Kidney (tissue), 14 donors: Measurements from ENCODE around the gene GNAS. TPM values are rescaled to one million over a fixed set of nuclear protein-coding genes. Genes with fewer than 3 reads are reported as not detected.

Experiments used
- DNase-seq, 5 donors: peaks; one replicate each; pipeline ENCODE4 v3.0.0-alpha.2; 2013 to 2020
- FAIRE-seq: peaks from 2 replicates; lab custom pipeline; 2012; peaks lifted over from hg19 to GRCh38; lab: Jason Lieb, UNC
- H3K27ac ChIP-seq, 2 donors: one replicate each; pipeline ENCODE4 v1.7.0; 2013; ENCODE audit warnings: low read depth in 2 of 2, low read length in 2 of 2, inconsistent platforms in 1 of 2
- H3K27me3 ChIP-seq: one replicate; pipeline ENCODE4 v1.7.1; 2013; ENCODE audit warnings: low read length, inconsistent platforms; ENCODE audit not compliant: control insufficient read depth, insufficient read depth
- H3K36me3 ChIP-seq, 3 donors: one replicate each; pipeline versions ENCODE4 v1.7.0 to v1.7.1; 2013; ENCODE audit warnings: low read length in 3 of 3, control low read depth in 1 of 3, inconsistent platforms in 1 of 3; ENCODE audit not compliant: insufficient read depth in 3 of 3, control insufficient read depth in 2 of 3
- H3K4me1 ChIP-seq, 3 donors: one replicate each; pipeline versions ENCODE4 v1.7.0 to v1.7.1; 2013; ENCODE audit warnings: low read length in 3 of 3, inconsistent platforms in 1 of 3, low read depth in 1 of 3; ENCODE audit not compliant: control insufficient read depth in 2 of 3, insufficient read depth in 2 of 3
- H3K4me3 ChIP-seq, 3 donors: one replicate each; pipeline versions ENCODE4 v1.7.0 to v1.8.1; 2013; ENCODE audit warnings: low read length in 3 of 3, control low read depth in 1 of 3, inconsistent platforms in 1 of 3
- H3K9ac ChIP-seq, 3 donors: one replicate each; pipeline versions ENCODE4 v1.7.0 to v1.7.1; 2013; ENCODE audit warnings: low read length in 3 of 3, control low read depth in 1 of 3, inconsistent platforms in 1 of 3
- H3K9me3 ChIP-seq, 3 donors: one replicate each; pipeline versions ENCODE4 v1.7.0 to v1.7.1; 2013; ENCODE audit warnings: low read length in 3 of 3, control low read depth in 1 of 3, inconsistent platforms in 1 of 3; ENCODE audit not compliant: control insufficient read depth in 2 of 3, insufficient read depth in 1 of 3
- intact Hi-C: fragments of 100-400 bp; cut with DNase I; formaldehyde crosslinking; loops from one replicate; pipeline ENCODE4 v1.11.1; 2022
- polyA plus RNA-seq: library from polyadenylated mRNA; stranded (reverse); fragments of 350-450 nt; fragmentation: Illumina TruSeq; extraction: RNeasy Lipid Tissue Mini Kit (QIAGEN cat#74804); gene quantifications from one replicate; pipeline ENCODE4 v1.2.3, GENCODE V29; 2014; ENCODE audit warnings: low read depth, low replicate concordance; ENCODE audit not compliant: insufficient read depth
- total RNA-seq: library from RNA; stranded (reverse); fragmentation: NEBNext Ultra II Directional; extraction: Animal tissue kit (Norgen Biotek cat#: 25700); gene quantifications from one replicate; pipeline ENCODE4 v1.2.1, GENCODE V29; 2021
- TF ChIP-seq, protein P1 (sequence below): IDR thresholded peaks from 3 replicates; pipeline ENCODE4 v1.5.1; 2012; ENCODE audit warnings: mild to moderate bottlenecking, moderate library complexity, borderline replicate concordance; ENCODE audit not compliant: insufficient read depth; ENCODE audit errors: extremely low read depth
- donor health status: control.
- donor health status: control.
- donor health status: control.
- donor health status: control.
- donor health status: control.
- donor health status: DM: yes; HTN: yes; CAD: no.
- donor health status: Normal renal cell carcinoma (clear cell type).

Gene GNAS
- total and polyA plus RNA-seq, 2 donors from 2014 or later: 792 to 867 TPM

DNA sequence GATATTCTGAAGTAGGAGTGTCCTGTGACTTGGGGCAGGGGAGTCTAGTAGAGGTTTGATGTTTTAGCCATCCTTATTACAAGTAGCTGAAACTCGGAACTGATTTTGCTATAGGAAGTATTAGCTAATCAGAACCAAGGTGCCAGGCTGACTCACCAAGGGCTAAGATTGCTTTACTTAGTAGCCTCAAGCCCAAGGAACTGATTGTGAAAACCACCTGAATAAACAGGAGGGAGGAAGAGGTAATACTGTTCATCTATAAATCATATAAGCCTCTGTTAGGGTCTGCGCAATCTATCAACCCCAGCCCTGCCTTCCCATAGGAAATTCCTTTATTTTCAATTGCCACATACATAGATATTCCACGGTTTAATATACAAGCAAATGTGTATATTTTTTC is 54.4 kb downstream of the GNAS start:
- DNase-seq (no peak), FAIRE-seq (no peak)
- no peak overlapping the region for H3K4me3 ChIP-seq
- intact Hi-C loops: loop anchor here (10.0 kb wide), 1 partner anchor 118 kb away; no protein-coding TSS in a partner anchor
- H3K4me1 ChIP-seq: peaks cover 0 to 12% (median 8%) of the 10 kb centered on the region in 3 donors
- no peaks in the 10 kb centered on the region for H3K9me3 ChIP-seq
- H3K9ac ChIP-seq: peak overlapping the region in 1 of 3 donors; percentile 23
- H3K27me3 ChIP-seq: no peaks in the 10 kb centered on the region
- H3K36me3 ChIP-seq: peaks cover 36 to 42% (median 37%) of the 10 kb centered on the region in 3 donors
- TF ChIP-seq, protein P1, sequence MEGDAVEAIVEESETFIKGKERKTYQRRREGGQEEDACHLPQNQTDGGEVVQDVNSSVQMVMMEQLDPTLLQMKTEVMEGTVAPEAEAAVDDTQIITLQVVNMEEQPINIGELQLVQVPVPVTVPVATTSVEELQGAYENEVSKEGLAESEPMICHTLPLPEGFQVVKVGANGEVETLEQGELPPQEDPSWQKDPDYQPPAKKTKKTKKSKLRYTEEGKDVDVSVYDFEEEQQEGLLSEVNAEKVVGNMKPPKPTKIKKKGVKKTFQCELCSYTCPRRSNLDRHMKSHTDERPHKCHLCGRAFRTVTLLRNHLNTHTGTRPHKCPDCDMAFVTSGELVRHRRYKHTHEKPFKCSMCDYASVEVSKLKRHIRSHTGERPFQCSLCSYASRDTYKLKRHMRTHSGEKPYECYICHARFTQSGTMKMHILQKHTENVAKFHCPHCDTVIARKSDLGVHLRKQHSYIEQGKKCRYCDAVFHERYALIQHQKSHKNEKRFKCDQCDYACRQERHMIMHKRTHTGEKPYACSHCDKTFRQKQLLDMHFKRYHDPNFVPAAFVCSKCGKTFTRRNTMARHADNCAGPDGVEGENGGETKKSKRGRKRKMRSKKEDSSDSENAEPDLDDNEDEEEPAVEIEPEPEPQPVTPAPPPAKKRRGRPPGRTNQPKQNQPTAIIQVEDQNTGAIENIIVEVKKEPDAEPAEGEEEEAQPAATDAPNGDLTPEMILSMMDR: no peak
- peak overlapping the region; percentile 60 to 89 for H3K27ac ChIP-seq

- DNase-seq: peak; percentile 84 to 97 (median 92)
- H3K9me3 ChIP-seq: no peaks in the 10 kb centered on the region
- H3K4me3 ChIP-seq: peak overlapping the region in 1 of 3 donors; percentile 37
- no peaks in the 10 kb centered on the region for H3K27me3 ChIP-seq
- peak overlapping the region in 2 of 3 donors; percentile 23 to 24 for H3K9ac ChIP-seq
- H3K4me1 ChIP-seq: peaks cover 0 to 12% (median 8%) of the 10 kb centered on the region in 3 donors
- TF ChIP-seq, protein P1: no peak
- intact Hi-C loops: loop anchor here (10.0 kb wide), 1 partner anchor 117 kb away; no protein-coding TSS in a partner anchor
- H3K36me3 ChIP-seq: peaks cover 36 to 42% (median 37%) of the 10 kb centered on the region in 3 donors
- peak overlapping the region; percentile 60 to 89 for H3K27ac ChIP-seq
- peak; percentile 95 for FAIRE-seq
Observed at GRCh38 chr20:58907320-58908137, 55.0 kb downstream of the GNAS start.

DNA sequence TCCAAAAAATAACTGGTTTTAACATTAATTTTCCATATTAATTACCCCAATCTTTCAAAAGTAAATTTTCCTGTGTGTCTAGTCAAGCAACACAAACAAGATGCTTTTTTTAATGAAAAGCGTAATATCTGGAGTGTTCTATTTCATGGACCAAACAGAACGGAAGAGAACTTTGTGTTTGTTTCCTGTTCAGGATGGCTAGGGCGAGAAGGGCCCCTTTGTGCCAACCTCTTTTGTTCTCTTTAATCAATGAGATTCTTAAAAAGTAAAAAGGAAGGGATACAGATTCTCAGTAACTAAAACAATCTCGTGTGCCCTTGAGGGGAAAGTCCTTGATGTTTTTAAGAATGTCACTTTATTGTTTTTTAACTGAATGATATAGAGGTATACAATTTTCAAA is 55.7 kb downstream of the GNAS start:
- Histone ChIP-seq H3K36me3 (peaks cover 36 to 42% (median 37%) of the 10 kb centered on the region in 3 donors), H3K4me3 (no peak overlapping the region), H3K9me3 (no peaks in the 10 kb centered on the region), H3K27ac (peak overlapping the region; percentile 35 to 89), H3K9ac (peak overlapping the region in 2 of 3 donors; percentile 24 to 36), H3K27me3 (no peaks in the 10 kb centered on the region), H3K4me1 (peaks cover 0 to 12% (median 8%) of the 10 kb centered on the region in 3 donors)
- TF ChIP-seq, protein P1: no peak
- FAIRE-seq (no peak), DNase-seq (no peak)
- intact Hi-C loops: loop anchor here (10.0 kb wide), 1 partner anchor 117 kb away; no protein-coding TSS in a partner anchor
